SW 1271 (cell line): ENCODE measurements around the gene IGSF23.

Experiments used
- DNase-seq, 2 experiments: peaks; one replicate each; lab custom pipeline; 2025; lab: John Stamatoyannopoulos, UW

The IGSF23 gene

DNA sequence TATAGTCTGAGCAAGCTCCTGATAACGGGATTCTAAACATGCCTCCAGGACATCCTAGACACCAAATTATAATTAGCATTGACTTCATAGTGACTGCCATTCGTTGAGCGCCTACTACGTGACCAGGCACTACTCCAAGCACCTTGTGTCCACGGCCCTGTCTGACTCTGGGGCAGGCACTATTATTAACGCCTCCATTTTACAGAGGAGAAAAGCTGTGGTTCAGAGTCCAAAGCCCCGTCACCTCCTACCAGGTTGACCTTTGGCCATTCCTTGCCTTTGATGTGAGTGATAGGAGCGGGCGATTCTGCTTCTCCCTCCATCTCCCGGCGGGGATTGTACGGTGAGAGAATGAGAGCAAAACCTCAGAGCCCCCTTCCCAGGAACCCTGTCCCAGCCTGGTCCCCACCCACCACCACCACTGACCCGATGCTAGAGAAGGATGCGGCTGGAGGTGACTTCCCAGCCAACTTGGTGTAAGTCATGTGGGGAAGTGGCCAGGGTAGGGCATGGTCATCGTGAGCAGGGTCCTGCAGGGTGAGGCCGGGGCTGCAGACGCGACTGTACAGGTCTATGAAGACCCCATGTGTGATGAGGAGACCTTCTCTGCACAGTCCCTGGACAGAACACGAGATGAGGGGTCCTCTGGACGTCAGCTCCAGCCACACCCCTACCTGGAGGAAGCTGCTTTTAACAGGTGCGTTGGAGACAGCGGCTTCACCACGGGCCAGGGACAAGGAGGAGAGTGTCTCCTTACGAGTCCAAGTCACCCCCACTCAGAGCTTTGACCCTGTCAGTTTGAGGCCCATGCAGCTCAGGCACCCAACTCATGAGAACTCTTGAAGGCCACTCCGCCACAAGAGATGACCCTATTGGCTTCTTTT is at the start of gene IGSF23:
Gene IGSF23 (plus strand): TSS at position 269 of the 884 bp plus-strand sequence. CDS start 83 bp downstream, at position 352.
- DNase-seq: no peak

DNA sequence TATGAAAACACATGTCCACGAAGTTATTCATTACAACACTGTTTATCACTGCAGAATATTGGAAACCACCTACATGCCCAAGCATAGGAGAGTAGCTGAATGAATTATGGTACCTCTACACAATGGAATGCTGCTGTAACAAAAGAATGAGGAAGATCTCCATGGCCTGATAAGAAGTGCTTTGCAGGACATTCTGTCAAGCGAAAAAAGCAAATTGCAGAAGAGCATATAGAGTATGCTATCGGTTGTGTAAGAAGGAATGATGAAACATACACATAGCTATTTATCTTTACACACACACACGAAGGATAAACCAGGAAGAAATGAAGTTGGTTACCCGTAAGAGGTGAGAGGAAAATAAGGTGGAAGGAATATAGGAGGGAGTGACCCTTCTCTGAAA is 46.4 kb upstream of the IGSF23 start:
- DNase-seq: no peak

DNA sequence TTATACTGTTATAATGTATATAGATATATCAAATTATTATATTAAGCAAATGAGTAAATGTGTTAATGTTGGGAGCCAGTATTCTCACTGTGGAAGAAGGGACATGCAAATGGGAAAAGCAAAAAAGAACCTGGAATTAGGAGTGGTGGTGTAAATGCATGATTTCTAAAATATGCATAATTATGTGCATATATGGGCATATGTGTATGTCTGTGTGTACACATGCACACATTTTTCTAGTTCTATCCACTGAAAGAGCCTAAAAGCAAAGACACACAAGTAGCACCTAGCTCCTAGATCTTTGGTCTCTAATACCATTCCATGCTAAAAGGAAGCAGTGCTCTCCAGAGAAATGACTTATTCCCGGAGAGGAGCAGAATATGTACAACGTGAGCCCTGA is 45.6 kb upstream of the IGSF23 start:
- no peak for DNase-seq

DNA sequence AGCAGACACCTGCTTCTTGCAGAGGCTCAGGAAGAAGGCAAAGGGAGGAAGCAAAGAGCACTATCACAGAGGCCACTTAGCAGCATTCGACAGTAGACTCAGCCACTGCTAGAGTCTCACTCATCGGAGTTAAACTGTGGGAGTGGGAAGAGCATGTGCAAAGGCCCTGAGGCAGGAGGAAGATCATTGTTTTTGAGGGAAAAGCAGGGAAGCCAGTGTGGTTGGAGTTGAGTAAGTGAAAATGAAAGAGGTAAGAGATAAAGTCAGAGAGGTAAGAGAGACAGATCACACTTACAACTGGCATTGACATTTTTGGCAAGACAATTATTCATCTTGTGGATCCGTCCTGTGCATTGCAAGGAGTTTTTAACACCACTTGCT is 42.8 kb upstream of the IGSF23 start:
- no peak for DNase-seq

DNA sequence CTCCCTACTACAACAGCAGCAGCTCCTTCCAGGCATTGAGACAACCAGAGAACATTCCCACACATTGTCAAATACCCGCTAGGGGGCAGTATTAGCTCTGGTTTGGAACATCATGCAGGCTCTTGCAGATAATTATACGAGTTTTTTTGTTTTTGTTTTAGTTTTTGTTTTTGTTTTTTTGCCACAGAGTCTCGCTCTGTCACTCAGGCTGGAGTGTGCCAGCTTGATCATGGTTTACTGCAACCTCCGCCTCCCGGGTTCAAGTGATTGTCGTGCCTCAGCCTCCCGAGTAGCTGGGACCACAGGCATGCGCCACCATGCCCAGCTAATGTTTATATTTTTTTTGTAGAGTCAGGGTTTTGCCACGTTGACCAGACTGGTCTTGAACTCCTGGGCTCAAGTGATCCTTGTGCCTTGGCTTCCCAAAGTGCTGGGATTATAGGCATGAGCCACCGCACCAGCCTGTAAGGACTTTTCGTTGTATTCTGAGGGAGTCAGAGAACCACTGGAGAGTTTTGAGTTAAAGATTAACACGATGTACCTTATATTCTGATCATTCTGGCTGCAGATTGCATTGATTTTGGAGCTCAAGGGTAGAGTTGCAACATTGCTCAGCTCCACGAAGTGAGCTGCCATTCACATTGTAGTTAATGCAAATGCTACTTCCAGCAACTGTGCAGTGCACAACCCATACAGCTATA is 42.2 kb upstream of the IGSF23 start:
- peak in 1 of 2 experiments; percentile 71 for DNase-seq

- DNase-seq: no peak
Measured at GRCh38 chr19:44571830-44572580, 41.4 kb upstream of the IGSF23 start.

GRCh38 chr19:44572581-44572900 is 40.8 kb upstream of the IGSF23 start:
- DNase-seq: no peak

DNA sequence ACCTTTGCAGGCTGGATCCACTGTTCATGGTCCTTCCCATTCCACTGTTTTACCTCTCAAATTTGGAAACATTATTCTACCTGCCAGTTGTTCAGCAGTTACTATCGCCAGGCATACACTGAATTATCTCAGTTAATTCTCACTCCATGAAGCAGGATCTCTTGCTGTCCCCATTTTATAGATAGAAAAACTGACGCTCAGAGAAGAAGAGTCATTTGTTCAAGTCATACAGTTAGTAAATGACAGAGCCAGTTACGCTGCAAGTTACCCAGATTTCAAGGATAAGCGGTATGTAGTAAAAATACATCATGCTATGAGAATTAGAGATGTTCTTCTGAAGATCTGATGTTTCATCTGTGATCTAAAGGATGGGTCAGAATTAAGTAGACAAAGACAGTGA is 40.2 kb upstream of the IGSF23 start:
- DNase-seq: no peak

DNA sequence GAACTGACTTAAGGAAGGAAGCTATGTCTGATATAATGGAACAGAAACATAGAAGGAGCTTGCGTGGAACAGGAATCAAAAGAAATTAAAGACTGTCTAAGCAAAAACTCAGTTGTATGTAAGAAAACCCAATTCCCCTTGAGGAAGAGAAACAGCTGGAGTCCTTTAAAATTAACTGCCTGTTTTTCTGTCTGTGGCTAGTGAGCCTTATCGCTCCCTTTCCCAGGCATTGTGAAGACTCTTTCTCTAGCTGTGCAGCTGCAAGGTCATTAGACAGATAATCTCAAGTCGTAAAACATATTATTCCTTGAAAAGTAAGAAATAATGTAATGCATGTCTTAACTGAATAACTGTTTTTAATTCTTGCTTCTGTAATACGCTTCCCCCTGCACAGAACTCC is 39.7 kb upstream of the IGSF23 start:
- DNase-seq: no peak

DNA sequence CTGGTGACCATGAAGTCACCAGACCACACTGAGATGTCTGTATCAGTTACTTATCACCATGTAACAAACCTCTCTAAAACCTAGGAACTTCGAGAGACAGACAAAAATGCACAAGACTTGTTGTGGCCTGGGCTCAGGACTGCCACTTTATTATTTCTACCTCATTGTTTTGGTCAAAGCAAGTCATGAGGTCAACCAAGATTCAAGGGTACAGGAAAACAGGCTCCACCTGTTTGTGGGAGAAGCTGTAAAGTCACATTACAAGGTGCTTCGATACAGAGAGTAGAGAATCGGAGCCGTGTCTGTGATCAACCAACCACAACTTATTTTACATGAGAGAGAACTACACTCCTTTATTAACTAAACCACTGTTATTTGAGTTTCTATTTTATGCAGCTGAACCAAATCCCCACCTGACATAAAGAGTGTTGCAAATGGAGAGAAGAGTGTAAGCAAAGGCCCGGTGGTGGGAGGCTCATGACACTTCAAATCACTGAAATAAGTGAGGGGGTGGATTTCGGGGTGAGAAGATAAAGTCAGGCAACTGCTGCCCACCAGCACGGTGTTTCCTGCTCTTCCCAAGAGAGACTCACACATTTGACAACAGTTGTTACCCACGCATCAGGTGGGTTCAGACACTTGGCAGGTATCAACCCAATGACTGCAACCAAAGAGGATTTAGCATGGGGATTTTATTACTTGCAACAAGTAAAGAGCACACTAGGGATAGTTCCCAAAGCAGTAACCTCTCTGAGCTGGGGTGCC is 39.0 kb upstream of the IGSF23 start:
- no peak for DNase-seq

DNA sequence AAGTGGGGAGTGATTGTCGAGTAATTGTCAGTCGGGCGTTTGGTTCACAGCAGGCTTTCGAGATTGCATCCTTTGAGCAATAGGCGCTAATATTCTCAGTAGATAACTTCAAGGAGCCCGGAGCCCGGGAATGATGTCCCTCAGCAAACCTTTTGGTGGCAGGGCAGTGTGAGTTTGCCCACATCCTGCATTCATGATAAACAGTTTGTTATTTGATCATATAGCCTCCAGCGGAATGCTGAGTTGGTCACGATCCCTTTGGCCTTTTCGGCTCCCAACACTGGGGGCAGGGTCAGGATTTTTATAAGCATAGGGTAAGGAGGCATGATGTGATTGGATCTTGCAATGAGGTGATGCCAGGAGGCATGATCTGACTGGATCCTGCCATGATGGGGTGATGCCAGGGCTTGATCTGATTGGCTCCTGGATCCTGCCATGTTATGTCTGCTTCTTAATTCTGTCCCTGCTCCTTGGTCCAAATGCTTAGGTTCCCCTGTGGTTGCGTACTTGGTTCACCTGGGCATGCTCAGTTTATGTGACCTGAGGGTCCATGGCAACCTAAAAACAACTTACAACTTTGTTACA is 38.2 kb upstream of the IGSF23 start:
- DNase-seq: no peak

- DNase-seq: peak in 1 of 2 experiments; percentile 4
Measured at GRCh38 chr19:44576843-44577565, 36.4 kb upstream of the IGSF23 start.

GRCh38 chr19:44577566-44577874 is 35.8 kb upstream of the IGSF23 start:
- DNase-seq: no peak

DNA sequence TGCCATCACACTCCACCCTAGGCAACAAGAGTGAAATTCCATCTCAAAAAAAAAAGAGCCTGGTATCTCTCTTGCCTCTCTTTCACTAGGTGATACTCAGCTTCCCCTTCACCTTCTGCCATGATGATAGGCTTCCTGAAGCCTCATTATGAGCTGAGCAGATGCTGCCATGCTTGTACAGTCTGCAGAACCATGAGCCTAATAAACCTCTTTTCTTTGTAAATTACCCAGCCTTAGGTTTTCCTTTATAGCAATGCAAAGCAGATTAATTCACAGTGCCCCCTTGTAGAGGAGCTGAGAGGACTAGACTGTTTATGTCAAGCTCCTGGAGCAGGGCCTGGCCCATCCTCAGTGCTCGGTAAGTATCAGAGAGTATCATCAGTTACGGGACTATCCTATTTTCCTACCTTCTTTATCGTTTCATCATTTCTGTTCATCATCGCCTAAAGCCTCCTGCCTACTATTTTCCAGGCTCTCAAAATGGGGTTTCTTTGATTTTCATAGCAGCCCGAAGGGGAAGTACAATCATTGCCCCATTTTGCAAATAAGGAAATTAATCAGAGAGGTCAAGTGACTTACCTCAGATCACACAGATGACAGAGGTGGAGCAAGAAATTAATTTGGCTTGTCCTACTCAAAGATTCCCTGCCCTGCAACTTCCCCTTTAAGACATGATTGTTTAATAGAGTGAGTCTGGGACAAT is 33.5 kb upstream of the IGSF23 start:
- DNase-seq: no peak

DNA sequence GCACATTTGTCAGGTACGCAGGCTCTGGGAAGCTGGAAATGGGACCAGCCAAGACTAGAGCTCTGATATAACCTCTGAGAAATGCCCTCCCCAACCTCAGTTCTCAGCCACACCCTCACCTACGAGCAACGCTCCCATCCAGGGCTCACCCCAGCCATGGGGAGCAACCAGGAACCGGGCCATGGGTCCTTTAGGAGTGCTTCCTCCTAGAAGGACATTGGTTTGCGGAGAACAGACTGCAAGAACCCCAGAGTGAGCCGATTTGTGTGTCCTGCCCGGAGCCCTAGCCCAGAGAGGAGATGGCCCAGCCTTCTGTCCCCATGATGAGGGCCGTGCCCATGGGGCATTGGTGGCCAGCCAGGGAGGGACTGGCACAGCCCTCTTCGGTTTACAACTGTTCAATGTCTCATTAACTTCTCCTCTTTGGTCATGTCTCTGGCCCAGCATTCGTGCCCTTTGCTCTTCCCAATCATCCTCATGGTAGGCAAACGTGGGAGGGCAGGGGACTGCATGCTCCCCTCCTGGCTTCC is 32.9 kb upstream of the IGSF23 start:
- DNase-seq: no peak

DNA sequence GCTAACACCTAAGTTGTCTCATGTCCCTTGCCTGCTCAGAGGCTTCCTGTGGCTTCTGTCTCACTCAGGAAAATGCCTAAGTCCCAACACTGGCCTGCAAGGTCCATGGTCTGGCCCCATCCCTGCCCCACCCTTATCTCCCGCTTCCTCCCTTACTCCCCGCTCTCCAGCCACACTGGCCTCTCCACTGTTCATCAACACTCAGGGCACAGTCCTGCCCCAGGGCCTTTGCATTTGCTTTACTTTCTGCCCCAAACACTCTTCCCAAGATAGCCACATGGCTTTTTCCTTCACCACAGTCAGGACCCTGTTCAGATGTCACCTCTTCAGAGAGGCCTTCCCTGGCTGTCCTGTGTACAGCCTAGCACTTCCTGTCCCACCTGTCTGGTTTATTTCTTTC is 32.1 kb upstream of the IGSF23 start:
- no peak for DNase-seq

GRCh38 chr19:44582581-44583265 is 30.6 kb upstream of the IGSF23 start:
- DNase-seq: no peak

DNA sequence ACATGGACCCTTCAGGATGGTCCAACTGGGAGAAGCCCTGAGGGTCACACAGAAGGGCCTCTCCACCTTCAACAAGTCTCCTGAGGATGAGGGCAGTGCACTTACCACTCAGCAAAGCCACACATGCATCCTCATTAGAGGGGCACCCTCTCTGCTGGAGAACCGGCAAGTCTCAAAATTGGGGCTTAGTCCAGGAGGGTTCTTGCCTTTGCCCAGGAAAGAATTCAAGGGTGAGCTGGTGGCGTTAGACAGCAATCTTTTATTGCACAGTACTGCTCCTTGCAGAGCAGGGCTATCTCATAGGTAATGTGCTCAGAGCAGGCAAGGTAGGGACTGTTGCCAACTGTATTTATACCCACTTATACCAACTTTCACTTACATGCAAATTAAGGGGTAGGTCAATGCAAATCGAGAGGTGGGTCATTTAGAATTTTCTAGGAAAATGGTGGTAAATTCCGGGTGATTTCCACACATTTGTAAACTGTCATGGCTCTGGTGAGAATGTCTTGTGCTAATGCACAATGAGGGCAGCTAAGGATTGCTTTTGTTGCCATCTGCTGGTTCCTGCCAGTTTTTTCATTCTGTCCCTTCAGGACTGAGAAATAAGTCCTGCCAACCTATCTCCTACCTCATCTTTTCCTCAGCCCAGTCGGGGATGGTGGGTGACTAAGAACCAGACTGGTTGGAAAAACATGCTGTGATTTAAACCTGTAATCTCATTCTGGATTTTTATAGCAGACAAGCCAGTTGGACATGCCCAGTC is 27.8 kb upstream of the IGSF23 start:
- peak in 1 of 2 experiments; percentile 8 for DNase-seq
